ENCODE data around the gene TOP3B.

DNA sequence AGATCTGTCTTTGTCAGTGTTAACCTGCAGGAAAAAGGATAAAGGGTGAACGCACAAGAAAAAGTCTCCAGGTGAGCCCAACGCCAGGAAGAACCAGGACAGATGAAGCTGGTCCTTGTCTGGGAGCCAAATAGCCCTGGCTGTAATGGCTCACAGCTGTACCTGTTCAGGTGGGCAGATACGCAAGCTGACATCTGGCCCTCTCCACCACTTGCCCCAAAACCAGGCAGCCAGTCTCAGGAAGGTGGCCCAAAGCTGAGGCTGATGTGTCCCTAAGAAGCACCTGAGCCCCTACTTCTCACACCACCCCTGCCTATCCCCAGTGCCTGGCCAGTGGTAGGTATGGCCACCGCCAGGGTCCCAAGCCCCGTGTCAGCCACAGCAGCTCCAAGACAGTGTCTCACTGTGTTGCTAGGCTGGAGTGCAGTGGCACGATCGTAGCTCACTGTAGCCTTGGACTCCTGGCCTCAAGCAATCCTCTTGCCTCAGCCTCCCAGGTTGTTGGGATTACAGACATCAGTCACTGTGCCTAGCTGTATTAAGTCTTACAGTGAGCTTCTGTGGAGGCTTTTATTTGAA is 14.8 kb downstream of the TOP3B start:
- TF ChIP-seq, protein P1, sequence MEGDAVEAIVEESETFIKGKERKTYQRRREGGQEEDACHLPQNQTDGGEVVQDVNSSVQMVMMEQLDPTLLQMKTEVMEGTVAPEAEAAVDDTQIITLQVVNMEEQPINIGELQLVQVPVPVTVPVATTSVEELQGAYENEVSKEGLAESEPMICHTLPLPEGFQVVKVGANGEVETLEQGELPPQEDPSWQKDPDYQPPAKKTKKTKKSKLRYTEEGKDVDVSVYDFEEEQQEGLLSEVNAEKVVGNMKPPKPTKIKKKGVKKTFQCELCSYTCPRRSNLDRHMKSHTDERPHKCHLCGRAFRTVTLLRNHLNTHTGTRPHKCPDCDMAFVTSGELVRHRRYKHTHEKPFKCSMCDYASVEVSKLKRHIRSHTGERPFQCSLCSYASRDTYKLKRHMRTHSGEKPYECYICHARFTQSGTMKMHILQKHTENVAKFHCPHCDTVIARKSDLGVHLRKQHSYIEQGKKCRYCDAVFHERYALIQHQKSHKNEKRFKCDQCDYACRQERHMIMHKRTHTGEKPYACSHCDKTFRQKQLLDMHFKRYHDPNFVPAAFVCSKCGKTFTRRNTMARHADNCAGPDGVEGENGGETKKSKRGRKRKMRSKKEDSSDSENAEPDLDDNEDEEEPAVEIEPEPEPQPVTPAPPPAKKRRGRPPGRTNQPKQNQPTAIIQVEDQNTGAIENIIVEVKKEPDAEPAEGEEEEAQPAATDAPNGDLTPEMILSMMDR (IDR thresholded peaks at IDR 0.05 in 4 of 5, conservative IDR thresholded peaks at IDR 0.05 in 1 of 5) = no peak
- no peak for TF ChIP-seq POLR2A (IDR thresholded peaks at IDR 0.05)

All from gastrocnemius medialis (tissue), 4 donors.